ENCODE measurements around the gene EMP2.

DNA sequence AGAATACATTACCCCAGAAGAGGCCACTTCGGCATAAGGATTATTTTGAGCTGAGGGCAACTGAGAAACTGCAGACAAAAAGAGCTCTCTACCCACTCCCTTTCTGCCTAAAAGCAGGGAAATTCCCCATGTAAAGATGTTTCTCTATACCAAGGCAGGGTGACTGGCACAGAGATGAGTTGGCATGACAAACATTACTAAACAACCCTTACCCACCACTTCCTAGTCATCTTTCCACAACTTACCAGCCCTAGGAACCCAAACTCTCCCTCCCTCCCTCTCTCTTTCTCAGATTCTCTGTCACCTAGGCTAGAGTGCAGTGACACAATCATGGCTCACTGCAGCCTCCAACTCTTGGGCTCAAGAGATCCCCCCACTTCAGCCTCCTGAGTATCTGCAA lies 68.6 kb downstream of the EMP2 start:
- no peak for TF ChIP-seq CTCF (IDR thresholded peaks at IDR 0.05 in 4 of 5, conservative IDR thresholded peaks at IDR 0.05 in 1 of 5)
- TF ChIP-seq POLR2A (IDR thresholded peaks at IDR 0.05), result no peak
